Cortex of kidney (tissue), 1 donor: ENCODE measurements around the gene MAP3K5.

Experiments used
- DNase-seq: peaks from one replicate; lab custom pipeline; 2025; lab: John Stamatoyannopoulos, UW

The MAP3K5 gene

GRCh38 chr6:136538836-136539235 lies 253.4 kb downstream of the MAP3K5 start:
- DNase-seq = no peak

DNA sequence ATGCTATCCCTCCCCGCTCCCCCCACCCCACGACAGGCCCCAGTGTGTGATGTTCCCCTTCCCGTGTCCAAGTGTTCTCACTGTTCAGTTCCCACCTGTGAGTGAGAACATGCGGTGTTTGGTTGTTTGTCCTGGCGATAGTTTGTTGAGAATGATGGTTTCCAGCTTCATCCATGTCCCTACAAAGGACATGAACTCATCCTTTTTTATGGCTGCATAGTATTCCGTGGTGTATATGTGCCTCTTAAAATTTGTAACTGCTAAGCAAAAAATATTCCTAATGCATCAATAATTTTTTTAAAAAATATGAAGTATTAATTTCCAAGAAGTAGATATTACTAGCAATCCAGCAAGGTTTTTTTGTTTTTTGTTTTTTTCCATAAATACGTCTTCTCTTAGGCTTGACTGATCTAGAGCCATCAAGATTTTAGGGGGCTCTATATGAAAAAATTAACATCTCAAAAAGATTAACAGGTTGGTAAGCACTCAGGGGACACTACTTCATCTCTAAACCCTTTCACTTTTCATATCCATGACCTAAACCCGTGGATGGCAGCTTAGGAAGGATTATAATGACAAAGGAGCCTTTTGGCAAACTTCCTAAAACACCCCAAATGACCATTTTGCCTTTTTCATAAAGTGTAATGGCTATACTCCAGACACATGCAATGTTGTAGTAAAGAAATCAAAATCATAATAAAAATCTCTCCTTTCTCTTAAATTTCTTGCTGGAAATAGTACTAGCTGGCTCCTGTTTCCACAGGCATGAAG lies 256.2 kb downstream of the MAP3K5 start:
- DNase-seq = no peak

DNA sequence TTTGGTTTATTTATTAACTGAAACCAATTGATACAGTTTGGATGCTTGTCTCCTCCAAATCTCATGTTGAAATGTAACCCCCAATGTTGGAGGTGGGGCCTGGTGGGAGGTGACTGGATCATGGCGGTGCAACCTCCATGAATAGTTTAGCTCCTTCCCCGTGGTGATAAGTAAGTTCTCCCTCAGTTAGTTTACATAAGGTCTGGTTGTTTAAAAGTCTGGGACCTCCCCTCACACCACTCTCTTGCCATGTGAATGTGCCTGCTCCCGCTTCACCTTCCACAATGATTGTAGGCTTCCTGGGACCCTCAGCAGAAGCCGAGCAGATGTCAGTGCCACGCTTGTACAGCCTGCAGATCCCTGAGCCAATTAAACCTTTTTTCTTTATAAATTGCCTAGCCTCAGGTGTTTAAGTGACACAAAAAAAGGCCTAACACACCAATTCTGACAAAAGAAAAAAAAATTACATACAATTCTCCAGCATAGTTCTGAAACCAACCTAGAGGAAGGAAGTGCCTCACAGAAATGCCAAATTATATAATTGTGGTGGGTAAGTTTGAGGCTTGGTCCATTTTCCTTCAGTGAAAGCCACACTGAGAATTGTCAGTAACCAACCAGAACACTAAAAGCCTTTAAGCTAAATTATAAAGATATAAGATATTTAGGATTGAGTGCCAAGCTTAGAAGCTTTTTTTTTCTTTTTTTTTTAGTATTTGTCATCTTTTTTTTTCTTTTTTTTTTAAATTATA lies 257.1 kb downstream of the MAP3K5 start:
- DNase-seq = no peak

GRCh38 chr6:136534268-136534667 lies 258.0 kb downstream of the MAP3K5 start:
- DNase-seq = no peak

DNA sequence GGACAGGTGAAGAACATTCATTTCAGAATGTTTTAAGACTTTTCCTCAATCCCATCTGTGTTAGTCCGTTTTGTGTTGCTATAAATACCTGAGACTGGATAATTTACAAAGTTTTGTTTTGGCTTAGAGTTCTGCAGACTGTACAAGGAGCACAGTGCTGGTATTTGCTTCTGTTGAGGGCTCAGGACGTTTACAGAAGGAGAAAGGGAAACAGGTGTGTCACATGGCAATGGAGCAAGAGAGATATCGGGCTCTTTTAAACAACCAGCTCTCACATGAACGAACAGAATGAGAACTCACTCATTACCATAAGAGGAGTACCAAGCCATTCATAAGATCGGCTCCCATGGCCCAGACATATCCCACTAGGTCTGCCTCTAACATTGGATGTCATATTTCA lies 258.8 kb downstream of the MAP3K5 start:
- DNase-seq = no peak

GRCh38 chr6:136532030-136532429 lies 260.2 kb downstream of the MAP3K5 start:
- no peak for DNase-seq

DNA sequence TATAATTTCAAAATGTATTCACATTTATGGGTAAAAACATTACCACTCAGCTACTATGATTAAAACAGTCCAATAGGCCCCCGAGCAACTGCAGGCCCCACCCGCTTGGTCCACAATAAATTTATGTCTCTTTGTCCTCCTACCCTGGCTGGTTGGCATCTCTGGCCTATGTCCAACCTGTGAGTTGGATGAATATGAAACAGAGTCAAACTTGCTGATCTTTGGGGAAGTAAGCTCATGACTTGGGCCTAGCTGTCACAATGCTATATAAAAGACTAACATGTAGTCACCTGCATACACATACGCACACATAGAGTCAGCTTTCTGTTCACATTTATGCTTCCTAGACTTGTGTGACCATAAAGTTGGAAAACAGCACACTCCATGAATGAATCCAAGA lies 262.6 kb downstream of the MAP3K5 start:
- no peak for DNase-seq

GRCh38 chr6:136528477-136528876 lies 263.8 kb downstream of the MAP3K5 start:
- no peak for DNase-seq

- no peak for DNase-seq
These were observed 264.4 kb downstream of the MAP3K5 start for GRCh38 chr6:136527831-136528230.

DNA sequence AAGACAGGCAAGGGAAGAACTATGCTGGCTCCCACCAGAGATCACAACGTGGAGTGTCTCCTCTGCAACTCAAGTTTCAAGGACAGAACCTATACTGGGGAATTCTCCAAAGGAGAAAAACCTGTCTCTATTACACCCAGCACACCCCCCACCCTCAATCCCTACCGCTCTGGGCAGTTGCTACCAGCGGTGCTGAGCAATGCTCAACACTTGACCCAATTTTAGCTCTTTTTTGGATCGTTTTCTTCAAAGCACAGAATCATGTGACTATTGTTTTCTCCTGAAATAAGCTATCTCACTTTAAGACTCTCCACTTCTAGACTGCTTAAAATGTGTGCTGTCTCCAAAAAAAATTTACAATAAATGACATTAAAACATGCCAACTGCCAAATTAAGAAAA lies 265.3 kb downstream of the MAP3K5 start:
- DNase-seq = no peak

GRCh38 chr6:136526196-136526930 lies 265.9 kb downstream of the MAP3K5 start:
- DNase-seq = no peak

DNA sequence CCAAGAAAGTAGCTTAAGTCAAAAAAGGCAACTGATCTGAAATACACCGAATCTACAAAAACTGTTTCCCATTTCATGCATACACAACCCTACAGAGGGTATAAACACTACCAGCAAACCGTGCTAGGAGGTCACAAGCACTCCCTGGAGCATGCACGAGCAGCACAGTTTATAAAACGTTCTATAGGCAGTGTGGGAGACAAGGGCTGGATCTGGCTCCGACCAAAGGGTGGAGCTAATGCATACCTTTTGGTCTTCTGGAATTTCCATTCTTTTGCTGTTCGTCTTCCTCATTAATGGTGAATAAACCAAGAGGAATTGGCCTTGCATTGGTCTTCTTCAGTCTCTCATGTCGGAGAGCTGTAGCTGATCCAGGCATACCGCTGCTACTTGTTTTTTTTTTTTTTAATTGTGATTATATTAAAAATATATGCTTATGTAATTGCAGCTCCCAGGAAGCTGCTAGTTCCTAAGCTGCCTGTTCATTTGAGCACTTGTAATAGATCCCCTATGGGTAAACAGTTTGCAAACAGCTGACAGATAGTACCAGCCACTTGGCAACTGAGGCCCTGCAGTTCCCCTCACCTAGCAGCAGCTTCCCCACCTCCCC lies 266.6 kb downstream of the MAP3K5 start:
- no peak for DNase-seq

DNA sequence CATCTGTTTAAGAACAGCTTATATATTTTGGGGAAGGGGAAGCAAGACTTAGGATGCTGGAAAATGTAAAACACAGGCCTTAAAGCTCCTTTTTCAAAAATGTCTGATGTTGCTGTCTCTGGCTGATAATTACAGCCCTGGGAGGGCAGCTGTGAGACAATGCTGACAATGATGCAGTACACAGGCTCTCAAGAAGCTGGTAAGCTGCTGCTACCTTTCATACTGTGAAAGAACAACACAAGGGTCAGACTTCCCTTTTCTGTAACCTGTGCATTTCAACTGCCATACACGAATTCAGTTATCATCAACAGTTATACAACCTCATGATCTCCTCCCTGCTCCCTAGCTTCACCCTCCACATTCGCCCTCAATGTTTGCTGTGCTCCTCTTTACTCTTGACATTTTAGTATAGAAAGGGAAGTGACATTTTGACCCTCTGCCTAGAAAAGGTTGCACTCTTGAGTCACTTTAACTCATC lies 267.3 kb downstream of the MAP3K5 start:
- DNase-seq = no peak

DNA sequence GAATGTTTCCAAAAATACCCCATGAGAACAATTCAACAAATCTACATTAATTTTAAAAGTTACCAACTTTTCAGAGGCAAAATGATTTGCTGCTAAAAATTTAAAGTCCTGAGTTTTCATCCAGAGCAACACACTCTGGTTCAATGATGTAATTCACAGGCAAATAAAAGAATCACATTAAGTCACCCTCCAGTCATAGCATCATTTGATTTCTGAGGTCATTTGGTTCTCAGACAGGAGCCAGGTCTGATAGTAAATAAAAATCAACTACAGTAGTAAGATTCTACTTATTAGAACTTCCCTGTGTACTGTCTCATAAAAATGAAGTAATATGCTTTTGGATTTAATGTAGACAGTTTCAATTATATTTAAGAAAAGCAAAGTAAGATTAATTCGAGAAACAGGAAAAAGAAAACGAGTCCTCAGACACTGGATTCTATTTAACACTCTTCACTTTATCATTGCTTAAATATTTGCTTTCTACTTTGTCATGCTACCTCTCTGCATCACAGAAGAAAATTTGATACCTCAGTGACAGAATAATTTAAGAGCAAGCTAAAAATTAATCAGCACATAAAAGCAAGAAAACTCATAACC lies 267.8 kb downstream of the MAP3K5 start:
- DNase-seq = no peak

DNA sequence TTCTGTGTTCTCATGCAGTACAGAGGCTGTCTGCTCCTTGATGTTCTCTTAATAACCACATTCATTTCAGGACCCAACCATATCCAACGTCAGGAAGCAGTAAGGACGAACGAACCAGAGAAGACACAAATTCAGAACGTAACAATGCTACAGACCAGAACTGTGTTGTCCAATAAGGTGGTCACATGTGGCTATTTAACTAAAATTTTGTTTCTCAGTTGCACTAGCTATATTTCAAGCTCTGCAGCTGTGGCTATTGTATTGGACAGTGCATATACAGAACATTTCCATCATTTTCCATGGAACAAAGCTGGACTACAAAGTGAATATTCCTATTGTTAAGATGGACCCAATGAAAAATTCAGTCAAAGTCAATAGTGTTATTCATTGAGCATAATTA lies 269.1 kb downstream of the MAP3K5 start:
- no peak for DNase-seq

DNA sequence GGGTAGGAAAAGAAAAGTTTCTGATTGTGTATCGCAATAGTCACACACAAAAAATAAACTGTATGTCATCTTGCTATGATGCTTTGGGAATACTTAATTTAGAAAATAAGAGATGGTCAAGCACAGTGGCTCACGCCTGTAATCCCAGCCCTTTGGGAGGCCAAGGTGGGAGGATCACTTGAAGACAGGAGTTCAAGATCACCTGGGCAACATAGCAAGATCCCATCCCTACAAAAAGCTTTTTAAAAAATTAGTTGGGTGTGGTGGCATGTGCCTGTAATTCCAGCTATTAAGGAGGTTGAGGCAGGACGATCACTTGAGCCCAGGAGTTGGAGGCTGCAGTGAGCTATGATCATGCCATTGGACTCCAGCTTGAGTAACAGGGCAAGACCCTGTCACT lies 269.6 kb downstream of the MAP3K5 start:
- no peak for DNase-seq

- DNase-seq = no peak
These were observed 270.4 kb downstream of the MAP3K5 start for GRCh38 chr6:136521911-136522310.

- no peak for DNase-seq
These were observed 270.9 kb downstream of the MAP3K5 start for GRCh38 chr6:136521427-136521826.

DNA sequence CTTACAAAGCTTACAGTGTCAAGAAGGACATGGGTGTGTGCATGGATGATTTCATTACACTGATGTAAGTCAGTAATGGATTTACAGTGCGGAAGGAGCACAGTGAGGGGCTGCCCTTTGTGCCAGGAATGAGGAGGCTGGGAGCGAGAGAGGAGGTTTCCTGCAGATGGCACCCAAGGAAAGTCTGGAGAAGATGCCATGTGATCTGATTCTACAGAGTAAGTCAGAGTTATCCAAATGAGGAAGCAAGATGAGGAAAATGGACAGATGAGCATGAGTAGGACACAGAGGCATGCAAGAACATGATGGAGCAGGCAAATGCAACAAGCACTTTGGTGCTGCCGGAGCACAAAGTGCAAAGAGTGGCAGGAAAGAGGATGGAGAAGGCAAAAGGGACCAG lies 271.8 kb downstream of the MAP3K5 start:
- DNase-seq = no peak

GRCh38 chr6:136517582-136517981 lies 274.7 kb downstream of the MAP3K5 start:
- DNase-seq = no peak

GRCh38 chr6:136517002-136517401 lies 275.3 kb downstream of the MAP3K5 start:
- no peak for DNase-seq

DNA sequence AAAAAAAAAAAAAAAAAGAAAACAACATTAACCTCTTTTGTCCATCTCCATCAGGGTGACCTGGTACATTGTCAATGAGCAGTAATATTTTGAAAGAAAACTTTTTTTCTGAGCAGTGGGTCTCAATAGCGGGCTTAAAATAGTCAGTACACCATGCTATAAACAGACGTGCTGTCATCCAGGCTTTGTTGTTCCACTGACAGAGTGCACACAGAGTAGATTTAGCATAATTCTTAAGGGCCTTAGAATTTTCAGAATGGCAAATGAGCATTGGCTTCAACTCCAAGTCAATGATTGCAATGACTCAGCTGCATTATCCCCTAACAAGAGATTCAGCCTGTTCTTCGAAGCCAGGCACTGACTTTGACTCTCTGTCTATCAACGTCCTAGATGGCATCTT lies 277.7 kb downstream of the MAP3K5 start:
- DNase-seq = no peak
